HepG2 (cell line): ENCODE measurements around the gene MYH9.

ENCODE experiments used
- DNMT3B ChIP-seq: conservative IDR thresholded peaks from 2 replicates; pipeline ENCODE4 v1.6.1; 2016; ENCODE audit warnings: missing biosample characterization, control low read depth
- EZH2 ChIP-seq: conservative IDR thresholded peaks from 2 replicates; pipeline ENCODE4 v1.6.1; 2012; ENCODE audit warnings: mild to moderate bottlenecking, low read depth, low read length, moderate library complexity
- KDM1A ChIP-seq: IDR thresholded peaks from 2 replicates; pipeline ENCODE4 v1.6.1; 2016; ENCODE audit warnings: missing compliant biosample characterization
- POLR2A ChIP-seq, 2 experiments: IDR thresholded peaks; 2 replicates each; pipeline ENCODE4 v1.6.1; 2011; ENCODE audit warnings: low read depth in 2 of 2, low read length in 2 of 2, mild to moderate bottlenecking in 1 of 2, moderate library complexity in 1 of 2; ENCODE audit not compliant: insufficient read depth in 1 of 2
- PRMT3 ChIP-seq: sonication (generic); formaldehyde crosslinking; IDR thresholded peaks from 2 replicates; pipeline ENCODE4 v1.8.1; 2022; ENCODE audit warnings: low read depth, mild to moderate bottlenecking, moderate library complexity, missing genetic modification reagents, borderline replicate concordance
- TAF1 ChIP-seq: sonication (generic); formaldehyde crosslinking; IDR thresholded peaks from 2 replicates; pipeline ENCODE4 v1.4.0; 2020; ENCODE audit warnings: missing genetic modification reagents
- ZKSCAN5 ChIP-seq: sonication (generic); formaldehyde crosslinking; IDR thresholded peaks from 2 replicates; pipeline ENCODE4 v1.5.1; 2020; ENCODE audit warnings: mild to moderate bottlenecking, missing genetic modification reagents
- TF ChIP-seq, protein P1 (sequence below): sonication (generic); formaldehyde crosslinking; IDR thresholded peaks from 2 replicates; pipeline ENCODE4 v1.5.0; 2020; ENCODE audit warnings: mild to moderate bottlenecking, missing genetic modification reagents, moderate library complexity
- TF ChIP-seq, protein P2 (sequence below): sonication (generic); formaldehyde crosslinking; IDR thresholded peaks from 2 replicates; pipeline ENCODE4 v1.5.0; 2020; ENCODE audit warnings: missing genetic modification reagents, mild to moderate bottlenecking, borderline replicate concordance
- TF ChIP-seq, protein P3 (sequence below): sonication (generic); formaldehyde crosslinking; IDR thresholded peaks from one replicate; pipeline ENCODE4 v1.5.1; 2020; ENCODE audit warnings: mild to moderate bottlenecking, missing genetic modification reagents; ENCODE audit errors: not compliant biosample characterization
- TF ChIP-seq, protein P4 (sequence below): sonication (generic); formaldehyde crosslinking; IDR thresholded peaks from 2 replicates; pipeline ENCODE4 v1.4.0; 2020; ENCODE audit warnings: missing genetic modification reagents
- TF ChIP-seq, protein P5 (sequence below): sonication (generic); formaldehyde crosslinking; IDR thresholded peaks from 2 replicates; pipeline ENCODE4 v1.4.0; 2020; ENCODE audit warnings: missing genetic modification reagents, low read depth, mild to moderate bottlenecking, borderline replicate concordance

DNA sequence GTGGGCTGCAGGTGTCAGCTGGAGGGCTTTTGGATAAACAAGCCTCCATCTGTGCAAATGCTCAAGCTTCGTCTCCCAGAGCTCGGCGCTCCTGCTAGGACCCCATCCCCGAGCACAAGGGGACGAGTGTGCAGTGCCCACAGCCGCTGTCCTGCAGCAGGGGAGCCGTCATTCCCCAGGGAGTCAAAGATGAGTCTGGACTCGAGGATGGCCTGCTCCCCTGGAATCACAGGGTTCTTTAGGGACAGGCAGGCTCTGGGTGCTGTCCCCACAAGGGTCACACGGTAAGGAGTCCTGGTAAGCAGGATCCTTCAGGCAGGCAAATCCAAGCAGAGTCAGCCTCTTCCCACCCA, 84.7 kb downstream of the MYH9 start:
- TF ChIP-seq, protein P1, sequence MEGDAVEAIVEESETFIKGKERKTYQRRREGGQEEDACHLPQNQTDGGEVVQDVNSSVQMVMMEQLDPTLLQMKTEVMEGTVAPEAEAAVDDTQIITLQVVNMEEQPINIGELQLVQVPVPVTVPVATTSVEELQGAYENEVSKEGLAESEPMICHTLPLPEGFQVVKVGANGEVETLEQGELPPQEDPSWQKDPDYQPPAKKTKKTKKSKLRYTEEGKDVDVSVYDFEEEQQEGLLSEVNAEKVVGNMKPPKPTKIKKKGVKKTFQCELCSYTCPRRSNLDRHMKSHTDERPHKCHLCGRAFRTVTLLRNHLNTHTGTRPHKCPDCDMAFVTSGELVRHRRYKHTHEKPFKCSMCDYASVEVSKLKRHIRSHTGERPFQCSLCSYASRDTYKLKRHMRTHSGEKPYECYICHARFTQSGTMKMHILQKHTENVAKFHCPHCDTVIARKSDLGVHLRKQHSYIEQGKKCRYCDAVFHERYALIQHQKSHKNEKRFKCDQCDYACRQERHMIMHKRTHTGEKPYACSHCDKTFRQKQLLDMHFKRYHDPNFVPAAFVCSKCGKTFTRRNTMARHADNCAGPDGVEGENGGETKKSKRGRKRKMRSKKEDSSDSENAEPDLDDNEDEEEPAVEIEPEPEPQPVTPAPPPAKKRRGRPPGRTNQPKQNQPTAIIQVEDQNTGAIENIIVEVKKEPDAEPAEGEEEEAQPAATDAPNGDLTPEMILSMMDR: no peak
- TF ChIP-seq TAF1 (CRISPR knock-in tag) (no peak), EZH2 (no peak), POLR2A (IDR thresholded peaks at IDR 0.05; ENCODE audit: insufficient read depth in 1 of 2, low read depth in 2 of 2, low read length in 2 of 2) (no peak), DNMT3B (CRISPR knock-in tag) (no peak), ZKSCAN5 (CRISPR knock-in tag) (no peak), PRMT3 (CRISPR knock-in tag) (no peak), KDM1A (no peak)
- TF ChIP-seq, protein P2, sequence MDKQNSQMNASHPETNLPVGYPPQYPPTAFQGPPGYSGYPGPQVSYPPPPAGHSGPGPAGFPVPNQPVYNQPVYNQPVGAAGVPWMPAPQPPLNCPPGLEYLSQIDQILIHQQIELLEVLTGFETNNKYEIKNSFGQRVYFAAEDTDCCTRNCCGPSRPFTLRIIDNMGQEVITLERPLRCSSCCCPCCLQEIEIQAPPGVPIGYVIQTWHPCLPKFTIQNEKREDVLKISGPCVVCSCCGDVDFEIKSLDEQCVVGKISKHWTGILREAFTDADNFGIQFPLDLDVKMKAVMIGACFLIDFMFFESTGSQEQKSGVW (CRISPR knock-in tag): no peak
- TF ChIP-seq, protein P3, sequence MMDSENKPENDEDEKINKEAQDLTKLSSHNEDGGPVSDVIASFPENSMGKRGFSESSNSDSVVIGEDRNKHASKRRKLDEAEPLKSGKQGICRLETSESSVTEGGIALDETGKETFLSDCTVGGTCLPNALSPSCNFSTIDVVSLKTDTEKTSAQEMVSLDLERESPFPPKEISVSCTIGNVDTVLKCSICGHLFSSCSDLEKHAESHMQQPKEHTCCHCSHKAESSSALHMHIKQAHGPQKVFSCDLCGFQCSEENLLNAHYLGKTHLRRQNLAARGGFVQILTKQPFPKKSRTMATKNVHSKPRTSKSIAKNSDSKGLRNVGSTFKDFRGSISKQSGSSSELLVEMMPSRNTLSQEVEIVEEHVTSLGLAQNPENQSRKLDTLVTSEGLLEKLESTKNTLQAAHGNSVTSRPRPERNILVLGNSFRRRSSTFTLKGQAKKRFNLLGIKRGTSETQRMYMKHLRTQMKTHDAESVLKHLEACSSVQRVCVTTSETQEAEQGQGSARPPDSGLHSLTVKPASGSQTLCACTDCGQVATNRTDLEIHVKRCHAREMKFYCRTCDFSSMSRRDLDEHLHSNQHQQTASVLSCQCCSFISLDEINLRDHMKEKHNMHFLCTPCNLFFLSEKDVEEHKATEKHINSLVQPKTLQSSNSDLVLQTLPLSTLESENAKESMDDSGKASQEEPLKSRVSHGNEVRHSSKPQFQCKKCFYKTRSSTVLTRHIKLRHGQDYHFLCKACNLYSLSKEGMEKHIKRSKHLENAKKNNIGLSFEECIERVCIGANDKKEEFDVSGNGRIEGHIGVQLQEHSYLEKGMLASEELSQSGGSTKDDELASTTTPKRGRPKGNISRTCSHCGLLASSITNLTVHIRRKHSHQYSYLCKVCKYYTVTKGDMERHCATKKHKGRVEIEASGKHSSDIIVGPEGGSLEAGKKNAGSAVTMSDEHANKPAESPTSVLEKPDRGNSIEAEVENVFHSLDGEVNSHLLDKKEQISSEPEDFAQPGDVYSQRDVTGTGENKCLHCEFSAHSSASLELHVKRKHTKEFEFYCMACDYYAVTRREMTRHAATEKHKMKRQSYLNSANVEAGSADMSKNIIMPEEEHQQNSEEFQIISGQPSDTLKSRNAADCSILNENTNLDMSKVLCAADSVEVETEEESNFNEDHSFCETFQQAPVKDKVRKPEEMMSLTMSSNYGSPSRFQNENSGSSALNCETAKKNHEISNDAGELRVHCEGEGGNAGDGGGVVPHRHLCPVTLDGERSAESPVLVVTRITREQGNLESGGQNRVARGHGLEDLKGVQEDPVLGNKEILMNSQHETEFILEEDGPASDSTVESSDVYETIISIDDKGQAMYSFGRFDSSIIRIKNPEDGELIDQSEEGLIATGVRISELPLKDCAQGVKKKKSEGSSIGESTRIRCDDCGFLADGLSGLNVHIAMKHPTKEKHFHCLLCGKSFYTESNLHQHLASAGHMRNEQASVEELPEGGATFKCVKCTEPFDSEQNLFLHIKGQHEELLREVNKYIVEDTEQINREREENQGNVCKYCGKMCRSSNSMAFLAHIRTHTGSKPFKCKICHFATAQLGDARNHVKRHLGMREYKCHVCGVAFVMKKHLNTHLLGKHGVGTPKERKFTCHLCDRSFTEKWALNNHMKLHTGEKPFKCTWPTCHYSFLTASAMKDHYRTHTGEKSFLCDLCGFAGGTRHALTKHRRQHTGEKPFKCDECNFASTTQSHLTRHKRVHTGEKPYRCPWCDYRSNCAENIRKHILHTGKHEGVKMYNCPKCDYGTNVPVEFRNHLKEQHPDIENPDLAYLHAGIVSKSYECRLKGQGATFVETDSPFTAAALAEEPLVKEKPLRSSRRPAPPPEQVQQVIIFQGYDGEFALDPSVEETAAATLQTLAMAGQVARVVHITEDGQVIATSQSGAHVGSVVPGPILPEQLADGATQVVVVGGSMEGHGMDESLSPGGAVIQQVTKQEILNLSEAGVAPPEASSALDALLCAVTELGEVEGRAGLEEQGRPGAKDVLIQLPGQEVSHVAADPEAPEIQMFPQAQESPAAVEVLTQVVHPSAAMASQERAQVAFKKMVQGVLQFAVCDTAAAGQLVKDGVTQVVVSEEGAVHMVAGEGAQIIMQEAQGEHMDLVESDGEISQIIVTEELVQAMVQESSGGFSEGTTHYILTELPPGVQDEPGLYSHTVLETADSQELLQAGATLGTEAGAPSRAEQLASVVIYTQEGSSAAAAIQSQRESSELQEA (CRISPR knock-in tag): no peak
- TF ChIP-seq, protein P4, sequence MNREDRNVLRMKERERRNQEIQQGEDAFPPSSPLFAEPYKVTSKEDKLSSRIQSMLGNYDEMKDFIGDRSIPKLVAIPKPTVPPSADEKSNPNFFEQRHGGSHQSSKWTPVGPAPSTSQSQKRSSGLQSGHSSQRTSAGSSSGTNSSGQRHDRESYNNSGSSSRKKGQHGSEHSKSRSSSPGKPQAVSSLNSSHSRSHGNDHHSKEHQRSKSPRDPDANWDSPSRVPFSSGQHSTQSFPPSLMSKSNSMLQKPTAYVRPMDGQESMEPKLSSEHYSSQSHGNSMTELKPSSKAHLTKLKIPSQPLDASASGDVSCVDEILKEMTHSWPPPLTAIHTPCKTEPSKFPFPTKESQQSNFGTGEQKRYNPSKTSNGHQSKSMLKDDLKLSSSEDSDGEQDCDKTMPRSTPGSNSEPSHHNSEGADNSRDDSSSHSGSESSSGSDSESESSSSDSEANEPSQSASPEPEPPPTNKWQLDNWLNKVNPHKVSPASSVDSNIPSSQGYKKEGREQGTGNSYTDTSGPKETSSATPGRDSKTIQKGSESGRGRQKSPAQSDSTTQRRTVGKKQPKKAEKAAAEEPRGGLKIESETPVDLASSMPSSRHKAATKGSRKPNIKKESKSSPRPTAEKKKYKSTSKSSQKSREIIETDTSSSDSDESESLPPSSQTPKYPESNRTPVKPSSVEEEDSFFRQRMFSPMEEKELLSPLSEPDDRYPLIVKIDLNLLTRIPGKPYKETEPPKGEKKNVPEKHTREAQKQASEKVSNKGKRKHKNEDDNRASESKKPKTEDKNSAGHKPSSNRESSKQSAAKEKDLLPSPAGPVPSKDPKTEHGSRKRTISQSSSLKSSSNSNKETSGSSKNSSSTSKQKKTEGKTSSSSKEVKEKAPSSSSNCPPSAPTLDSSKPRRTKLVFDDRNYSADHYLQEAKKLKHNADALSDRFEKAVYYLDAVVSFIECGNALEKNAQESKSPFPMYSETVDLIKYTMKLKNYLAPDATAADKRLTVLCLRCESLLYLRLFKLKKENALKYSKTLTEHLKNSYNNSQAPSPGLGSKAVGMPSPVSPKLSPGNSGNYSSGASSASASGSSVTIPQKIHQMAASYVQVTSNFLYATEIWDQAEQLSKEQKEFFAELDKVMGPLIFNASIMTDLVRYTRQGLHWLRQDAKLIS (CRISPR knock-in tag): no peak
- TF ChIP-seq, protein P5, sequence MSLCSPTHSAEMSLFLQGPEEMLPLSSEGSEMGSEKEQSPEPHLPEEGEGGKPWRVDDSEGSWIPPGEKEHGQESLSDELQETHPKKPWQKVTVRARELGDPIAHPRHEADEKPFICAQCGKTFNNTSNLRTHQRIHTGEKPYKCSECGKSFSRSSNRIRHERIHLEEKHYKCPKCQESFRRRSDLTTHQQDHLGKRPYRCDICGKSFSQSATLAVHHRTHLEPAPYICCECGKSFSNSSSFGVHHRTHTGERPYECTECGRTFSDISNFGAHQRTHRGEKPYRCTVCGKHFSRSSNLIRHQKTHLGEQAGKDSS (CRISPR knock-in tag): no peak
